ENCODE data around the gene ZNF583.

The ZNF583 gene

GRCh38 chr19:56476093-56476492 lies 72.0 kb downstream of the ZNF583 start:
- no peak for DNase-seq
